Urinary bladder (tissue), 4 donors: ENCODE data around the gene RAP1A. TPM values are rescaled to one million over a fixed set of nuclear protein-coding genes. Genes with fewer than 3 reads are reported as not detected.

Experiments used
- DNase-seq: peaks from one replicate; pipeline ENCODE4 v3.0.0-alpha.2; 2015; ENCODE audit errors: extremely low spot score
- H3K27ac ChIP-seq: one replicate; pipeline ENCODE4 v1.5.1; 2013; ENCODE audit warnings: low read depth, mild to moderate bottlenecking, moderate library complexity
- H3K36me3 ChIP-seq: one replicate; pipeline ENCODE4 v1.6.1; 2013; ENCODE audit warnings: mild to moderate bottlenecking, moderate library complexity; ENCODE audit not compliant: insufficient read depth
- H3K4me1 ChIP-seq: one replicate; pipeline ENCODE4 v1.6.1; 2013; ENCODE audit warnings: mild to moderate bottlenecking, moderate library complexity; ENCODE audit not compliant: insufficient read depth
- H3K4me3 ChIP-seq: one replicate; pipeline ENCODE4 v1.5.1; 2013; ENCODE audit warnings: low read depth, low read length
- WGBS: extraction: QIAGEN DNeasy Blood & Tissue Kit; methylation state at CpG from one replicate; pipeline ENCODE4 v1.1.7; 2013; 5-methylcytosine and 5-hydroxymethylcytosine counted together
- polyA plus RNA-seq: library from polyadenylated mRNA; stranded (reverse); fragments of 200-250 nt; gene quantifications from one replicate; pipeline ENCODE4 v1.2.3, GENCODE V29; 2013
- total RNA-seq: library from RNA; depleted of rRNA; stranded (reverse); fragments of >200 nt; gene quantifications from one replicate; pipeline ENCODE4 v1.2.3, GENCODE V29; 2014
- donor health status: healthy with polysubstance abuse.
- donor health status: healthy.

Gene RAP1A
- total and polyA plus RNA-seq, 2 donors = 89.8 to 199 TPM

DNA sequence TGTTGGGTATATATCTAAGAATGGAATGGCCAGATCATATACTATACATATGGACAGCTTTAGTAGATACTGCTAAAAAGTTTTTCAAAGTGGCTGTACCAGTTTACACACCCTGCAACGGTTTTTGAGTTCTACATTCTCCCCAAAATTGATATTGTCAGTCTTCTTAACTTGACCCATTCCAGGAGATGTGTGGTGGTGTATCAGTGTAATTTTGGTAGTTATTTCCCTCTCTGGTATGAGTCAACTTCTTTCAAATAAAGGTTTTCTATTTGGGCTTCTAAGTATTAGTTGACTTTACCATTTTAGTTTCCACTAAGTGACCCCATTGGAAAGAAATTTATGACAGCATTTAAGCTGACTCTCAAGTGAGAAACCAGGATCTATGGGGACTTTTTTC lies 90.4 kb downstream of the RAP1A start:
- peaks cover 6% of the 10 kb centered on the region for H3K36me3 ChIP-seq
- WGBS = 63% methylated on average over 1 of the region's 1 CpG
- H3K4me3 ChIP-seq = no peak overlapping the region
- H3K27ac ChIP-seq = no peak overlapping the region
- DNase-seq = no peak
- H3K4me1 ChIP-seq = no peaks in the 10 kb centered on the region

DNA sequence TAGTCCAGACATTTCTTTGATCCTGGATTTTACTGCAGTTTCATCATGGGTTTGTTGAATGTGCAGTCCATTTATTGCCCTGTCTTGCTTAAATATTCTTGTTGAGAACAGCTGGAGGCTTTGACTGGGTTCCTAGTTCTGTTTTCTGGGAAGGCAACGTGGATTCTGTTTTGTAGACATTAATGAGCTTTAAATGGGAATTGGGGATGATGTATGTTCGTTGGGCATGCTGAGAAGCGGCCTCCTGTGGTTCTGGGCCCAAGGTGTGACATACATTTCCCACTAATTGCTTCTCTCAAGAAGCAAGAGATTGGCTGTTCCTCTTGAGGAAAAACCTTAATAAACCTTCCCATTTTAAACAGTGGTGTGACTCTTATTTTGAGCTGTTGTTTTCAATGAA lies 96.7 kb downstream of the RAP1A start:
- no peak for DNase-seq
- H3K27ac ChIP-seq = no peak overlapping the region
- WGBS = 55% methylated on average over 3 of the region's 3 CpGs
- no peaks in the 10 kb centered on the region for H3K36me3 ChIP-seq
- no peak overlapping the region for H3K4me3 ChIP-seq
- H3K4me1 ChIP-seq = no peaks in the 10 kb centered on the region

DNA sequence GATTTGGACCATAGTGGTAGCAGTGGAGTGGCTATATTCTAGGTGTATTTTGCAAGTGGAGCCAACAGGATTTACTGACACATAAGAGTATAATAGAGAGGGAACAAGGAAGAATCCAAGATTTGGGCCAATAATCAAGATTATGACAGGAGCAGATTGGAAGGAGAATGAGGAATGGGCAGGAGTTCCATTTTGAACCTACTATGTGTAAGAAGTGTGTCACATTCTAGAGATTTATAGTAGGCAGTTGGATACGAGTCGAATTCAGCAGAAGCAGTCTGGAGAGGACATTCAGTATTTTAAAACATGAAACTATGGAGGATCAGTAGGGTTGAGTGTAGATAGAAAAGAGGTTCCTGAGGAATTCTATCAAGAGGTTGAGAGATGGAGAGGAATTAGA lies 97.9 kb downstream of the RAP1A start:
- no peak overlapping the region for H3K4me3 ChIP-seq
- H3K27ac ChIP-seq = no peak overlapping the region
- H3K36me3 ChIP-seq = no peaks in the 10 kb centered on the region
- WGBS = 94% methylated on average over 2 of the region's 2 CpGs
- DNase-seq = no peak
- H3K4me1 ChIP-seq = no peaks in the 10 kb centered on the region

DNA sequence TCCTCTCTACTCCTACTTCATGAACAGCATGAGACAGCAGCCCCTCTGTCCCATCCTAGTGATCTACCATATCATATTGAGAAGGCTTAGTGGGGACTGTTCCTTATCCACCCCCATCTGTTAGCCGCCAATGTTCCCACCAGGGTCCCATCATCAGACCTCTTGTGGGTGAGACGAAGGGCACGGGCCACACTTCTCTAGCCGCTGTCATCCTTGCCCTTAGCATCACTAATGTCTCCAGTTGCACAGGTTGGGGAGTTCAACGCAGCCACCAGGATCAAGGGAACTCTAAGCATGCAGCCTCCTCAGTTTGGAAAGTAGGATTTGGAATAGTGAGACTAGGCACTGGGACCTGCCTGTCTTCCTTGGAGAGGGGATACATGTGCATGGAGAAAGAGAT lies 99.5 kb downstream of the RAP1A start:
- no peak overlapping the region for H3K27ac ChIP-seq

DNA sequence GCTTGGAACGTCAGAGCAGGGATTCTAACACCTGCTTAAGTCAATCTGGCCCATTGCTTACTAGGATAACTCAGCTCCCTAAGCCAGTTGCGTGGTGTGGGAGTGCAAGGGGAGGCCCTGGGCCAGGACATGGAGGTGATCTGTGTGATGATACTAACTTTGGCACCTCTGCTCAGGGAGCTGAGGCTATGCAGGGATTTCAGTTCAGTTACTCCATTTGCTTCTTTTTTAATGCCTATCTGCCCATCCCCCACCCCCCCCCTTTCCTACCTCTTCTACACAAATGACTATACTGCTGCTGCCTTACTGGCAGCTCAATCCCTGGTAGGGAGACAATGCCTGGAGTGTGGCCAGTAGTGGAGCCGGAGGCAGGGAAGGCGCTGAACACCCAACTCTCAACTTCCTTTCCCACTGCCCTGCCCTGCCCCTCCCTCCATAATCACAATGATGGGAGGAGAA lies 100.1 kb downstream of the RAP1A start:
- no peak for DNase-seq
- WGBS = 47% methylated on average over 4 of the region's 4 CpGs
- Histone ChIP-seq H3K4me1 (no peaks in the 10 kb centered on the region), H3K36me3 (no peaks in the 10 kb centered on the region), H3K27ac (no peak overlapping the region), H3K4me3 (no peak overlapping the region)

More for the DNA sequence above, 99.5 kb downstream of the RAP1A start:
- Histone ChIP-seq H3K4me3 (no peak overlapping the region), H3K36me3 (no peaks in the 10 kb centered on the region), H3K4me1 (no peaks in the 10 kb centered on the region)
- 96% methylated on average over 5 of the region's 5 CpGs for WGBS
- no peak for DNase-seq

DNA sequence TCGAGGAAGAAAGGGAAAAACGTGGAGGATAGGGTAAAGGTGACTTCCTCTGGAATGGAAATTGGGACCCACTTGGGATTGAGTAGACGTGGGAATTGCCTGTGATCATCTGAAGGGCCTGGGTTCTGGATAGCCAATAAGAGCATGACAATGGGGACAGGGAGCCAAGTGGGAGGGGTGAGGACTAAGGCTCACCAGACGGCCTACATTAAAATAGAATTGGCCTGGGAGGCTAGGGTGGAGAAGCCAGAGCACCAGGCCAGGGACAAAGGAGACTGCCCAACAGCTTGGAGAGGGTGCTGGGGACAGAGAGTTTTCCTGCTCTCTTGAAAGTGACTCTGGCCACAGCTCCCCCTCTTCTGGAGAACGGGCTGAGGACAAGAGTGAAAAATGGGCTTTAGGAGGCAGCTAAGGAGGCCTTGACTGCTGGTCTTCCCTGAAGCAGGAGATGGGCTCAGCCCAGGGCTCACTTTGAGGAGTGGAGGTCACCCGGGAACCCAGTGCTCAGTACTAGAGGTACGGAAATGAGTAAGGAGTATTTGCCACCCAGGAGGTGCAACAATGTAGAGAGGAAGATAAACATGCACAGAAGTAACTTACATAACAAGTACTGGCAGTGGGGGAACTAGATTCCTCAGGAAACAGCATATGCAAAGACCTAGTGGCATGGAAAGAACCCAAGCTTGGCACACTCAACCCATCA lies 100.8 kb downstream of the RAP1A start:
- no peaks in the 10 kb centered on the region for H3K36me3 ChIP-seq
- 64% methylated on average over 7 of the region's 7 CpGs for WGBS
- H3K4me3 ChIP-seq = no peak overlapping the region
- no peaks in the 10 kb centered on the region for H3K4me1 ChIP-seq
- DNase-seq = no peak
- H3K27ac ChIP-seq = no peak overlapping the region

DNA sequence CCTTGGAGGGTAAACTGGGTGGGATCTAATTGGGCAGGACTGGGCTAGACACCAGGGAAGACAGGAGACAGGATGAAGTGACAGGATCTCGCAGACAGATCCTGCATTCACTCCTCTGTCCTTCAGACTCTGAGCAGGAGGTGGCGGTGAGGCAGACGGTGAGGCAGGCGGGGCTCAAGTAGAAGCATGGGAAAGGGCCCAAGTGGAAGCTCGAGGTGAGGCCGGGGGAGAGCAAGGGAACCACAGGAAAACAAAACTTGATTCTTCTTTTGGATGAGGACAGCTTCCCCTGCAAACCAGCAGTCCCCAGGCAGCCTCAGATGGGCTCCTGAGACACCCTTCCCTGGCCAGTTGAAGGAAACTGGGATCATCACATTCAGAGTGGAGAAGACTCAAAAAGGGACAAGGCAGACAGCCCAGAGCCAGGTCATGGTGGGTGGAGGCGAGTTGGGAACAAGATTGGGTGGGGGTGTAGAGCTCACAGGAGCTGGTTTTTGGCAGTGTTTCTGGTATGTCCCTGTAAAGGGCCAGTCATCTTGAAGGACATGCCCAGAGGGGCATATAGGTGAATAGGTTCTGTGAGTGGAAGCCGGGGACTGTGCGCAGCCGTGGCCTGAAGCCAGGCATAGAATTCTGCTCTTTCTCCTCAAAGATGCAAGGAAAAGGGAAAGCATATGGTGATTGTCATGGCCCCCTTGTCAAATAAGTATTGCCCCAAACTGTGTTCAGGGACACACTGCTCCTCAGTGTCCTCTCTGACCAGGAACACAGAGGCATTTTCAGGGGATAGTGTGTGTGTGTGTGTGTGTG lies 101.6 kb downstream of the RAP1A start:
- Histone ChIP-seq H3K4me3 (no peak overlapping the region), H3K4me1 (no peaks in the 10 kb centered on the region), H3K36me3 (no peaks in the 10 kb centered on the region), H3K27ac (no peak overlapping the region)
- 66% methylated on average over 10 of the region's 10 CpGs for WGBS
- no peak for DNase-seq

DNA sequence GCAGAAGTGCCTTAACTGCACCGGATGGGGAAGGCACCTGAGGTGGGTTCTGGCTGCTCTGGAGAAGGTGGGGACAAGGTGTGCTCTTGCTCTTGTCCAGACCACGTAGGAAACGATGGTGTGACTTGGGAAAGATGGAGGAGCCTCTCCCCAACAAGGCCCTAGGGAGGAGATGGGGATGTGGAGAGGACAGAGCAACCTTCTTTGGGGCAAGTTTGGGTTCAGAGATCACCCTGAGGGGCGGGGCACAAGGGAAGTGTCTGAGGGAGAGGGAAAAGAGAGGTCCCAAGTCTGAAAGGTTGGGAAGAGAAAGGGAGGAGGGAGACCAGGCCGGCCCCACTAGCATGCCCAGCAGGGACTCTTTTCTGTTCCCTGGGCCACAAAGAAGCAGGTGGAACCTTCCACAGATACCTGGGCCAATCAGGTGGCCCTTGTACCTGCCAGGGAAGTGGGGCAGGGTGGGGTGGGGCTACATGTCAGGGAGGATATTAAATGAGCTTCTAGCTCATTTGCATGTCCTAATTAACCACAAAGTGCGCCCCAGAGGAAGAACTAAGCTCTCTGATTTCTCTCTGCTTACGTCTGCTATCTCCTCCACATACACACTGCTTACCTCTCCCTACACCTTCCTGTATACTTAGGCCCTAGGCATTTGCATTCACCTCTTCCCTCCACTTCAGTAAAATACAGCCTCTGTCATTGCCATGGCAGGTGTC lies 103.7 kb downstream of the RAP1A start:
- Histone ChIP-seq H3K4me1 (no peaks in the 10 kb centered on the region), H3K27ac (no peak overlapping the region), H3K36me3 (no peaks in the 10 kb centered on the region), H3K4me3 (no peak overlapping the region)
- 84% methylated on average over 7 of the region's 7 CpGs for WGBS
- DNase-seq = no peak

DNA sequence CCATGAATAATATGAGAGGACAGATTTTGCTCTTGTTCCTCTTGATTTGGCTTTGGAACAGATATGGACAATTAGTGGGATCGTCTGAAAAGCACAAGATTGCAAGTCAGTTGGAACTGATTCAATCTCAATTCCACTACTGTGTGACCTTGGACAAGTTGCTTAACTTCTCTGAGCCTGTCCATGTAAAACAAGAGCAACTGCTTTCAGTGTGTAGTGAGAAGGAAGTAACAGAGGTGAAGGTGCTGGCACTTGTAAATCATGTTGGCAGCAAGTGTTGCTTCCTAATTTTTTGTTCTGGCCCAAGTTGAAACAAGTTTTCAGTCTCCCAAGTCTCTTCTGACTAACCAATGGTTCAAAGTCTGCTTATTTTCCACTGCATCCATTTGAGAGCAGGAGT lies 104.3 kb downstream of the RAP1A start:
- Histone ChIP-seq H3K36me3 (no peaks in the 10 kb centered on the region), H3K4me1 (no peaks in the 10 kb centered on the region), H3K27ac (no peak overlapping the region), H3K4me3 (no peak overlapping the region)
- no peak for DNase-seq
- WGBS = 59% methylated on average over 1 of the region's 1 CpG

DNA sequence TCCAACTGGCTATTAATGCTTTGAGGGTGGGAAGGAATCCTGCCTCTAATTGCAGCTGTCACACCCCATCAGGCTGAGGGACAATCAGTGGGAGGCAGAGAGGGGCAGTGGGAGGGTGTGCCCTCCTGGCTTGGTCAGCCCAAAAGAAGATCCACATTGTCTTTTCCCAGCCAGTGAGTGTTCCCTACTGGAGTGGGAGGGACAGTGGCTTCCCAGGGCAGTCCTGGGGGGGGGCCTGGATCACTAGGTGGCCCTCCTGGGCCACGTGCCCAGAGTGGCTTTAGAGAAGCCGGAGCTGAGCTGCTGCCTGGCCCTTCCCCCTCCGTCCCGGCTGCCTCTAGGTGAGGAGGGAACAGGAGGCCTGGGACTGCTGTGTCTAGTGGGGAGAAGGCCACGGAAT lies 105.6 kb downstream of the RAP1A start:
- Histone ChIP-seq H3K27ac (no peak overlapping the region), H3K36me3 (no peaks in the 10 kb centered on the region), H3K4me1 (no peaks in the 10 kb centered on the region), H3K4me3 (no peak overlapping the region)
- DNase-seq = no peak
- WGBS = 24% methylated on average over 5 of the region's 5 CpGs

DNA sequence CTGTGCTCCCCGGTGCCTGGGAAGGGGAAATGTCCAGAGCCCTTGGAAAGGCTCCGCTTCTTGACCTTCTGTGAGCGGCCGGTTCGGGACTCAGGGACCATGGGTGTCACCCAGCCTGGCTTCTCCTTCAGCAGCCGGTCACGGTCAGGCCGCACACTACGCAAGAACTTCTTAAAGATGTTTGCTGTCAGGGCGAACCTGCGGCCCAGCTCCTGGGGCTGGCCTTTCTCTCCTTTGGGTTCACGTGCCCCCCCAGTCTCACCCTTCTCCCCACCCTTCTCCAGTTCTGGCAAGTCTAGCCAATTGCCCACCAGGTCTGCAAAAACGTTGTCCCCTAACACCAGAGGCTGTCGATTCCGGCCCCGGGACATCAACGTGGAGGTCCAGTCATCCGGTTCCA lies 107.5 kb downstream of the RAP1A start:
- Histone ChIP-seq H3K4me3 (no peak overlapping the region), H3K36me3 (no peaks in the 10 kb centered on the region), H3K4me1 (no peaks in the 10 kb centered on the region), H3K27ac (no peak overlapping the region)
- no peak for DNase-seq
- 89% methylated on average over 18 of the region's 18 CpGs for WGBS

DNA sequence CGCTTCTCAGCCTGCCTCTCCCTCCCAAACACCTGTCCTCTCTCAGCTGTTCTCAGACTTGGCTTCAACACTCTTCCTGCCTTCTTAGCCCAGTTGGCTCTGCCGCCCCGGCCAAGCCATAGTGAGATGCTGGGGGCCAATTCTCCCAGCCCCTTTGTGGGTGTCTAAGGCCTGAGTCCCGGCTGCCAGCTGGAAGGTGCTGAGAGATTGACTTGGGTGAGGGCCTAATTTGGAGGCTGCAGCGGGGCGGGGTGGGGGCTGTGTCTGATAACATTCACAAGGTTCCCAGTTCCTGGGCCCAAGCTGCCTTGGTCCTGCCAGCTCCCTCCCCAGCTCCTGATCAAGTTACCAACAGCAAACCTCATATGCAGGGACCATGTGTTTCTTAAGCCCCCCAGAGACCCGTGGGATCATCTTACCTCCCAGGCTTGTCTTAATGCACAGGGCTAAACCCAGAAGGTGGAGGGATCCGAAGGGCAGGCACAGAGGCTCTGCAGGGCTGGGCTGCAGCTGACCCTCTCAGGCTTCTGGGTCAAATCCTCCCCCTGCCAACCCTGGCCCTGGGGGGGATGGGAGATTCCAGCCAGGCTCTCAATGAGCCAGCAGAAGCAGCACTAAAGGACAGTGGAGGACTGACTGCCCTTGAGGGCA lies 109.8 kb downstream of the RAP1A start:
- no peaks in the 10 kb centered on the region for H3K4me1 ChIP-seq
- H3K4me3 ChIP-seq = no peak overlapping the region
- H3K27ac ChIP-seq = no peak overlapping the region
- WGBS = 54% methylated on average over 8 of the region's 8 CpGs
- no peaks in the 10 kb centered on the region for H3K36me3 ChIP-seq
- no peak for DNase-seq

DNA sequence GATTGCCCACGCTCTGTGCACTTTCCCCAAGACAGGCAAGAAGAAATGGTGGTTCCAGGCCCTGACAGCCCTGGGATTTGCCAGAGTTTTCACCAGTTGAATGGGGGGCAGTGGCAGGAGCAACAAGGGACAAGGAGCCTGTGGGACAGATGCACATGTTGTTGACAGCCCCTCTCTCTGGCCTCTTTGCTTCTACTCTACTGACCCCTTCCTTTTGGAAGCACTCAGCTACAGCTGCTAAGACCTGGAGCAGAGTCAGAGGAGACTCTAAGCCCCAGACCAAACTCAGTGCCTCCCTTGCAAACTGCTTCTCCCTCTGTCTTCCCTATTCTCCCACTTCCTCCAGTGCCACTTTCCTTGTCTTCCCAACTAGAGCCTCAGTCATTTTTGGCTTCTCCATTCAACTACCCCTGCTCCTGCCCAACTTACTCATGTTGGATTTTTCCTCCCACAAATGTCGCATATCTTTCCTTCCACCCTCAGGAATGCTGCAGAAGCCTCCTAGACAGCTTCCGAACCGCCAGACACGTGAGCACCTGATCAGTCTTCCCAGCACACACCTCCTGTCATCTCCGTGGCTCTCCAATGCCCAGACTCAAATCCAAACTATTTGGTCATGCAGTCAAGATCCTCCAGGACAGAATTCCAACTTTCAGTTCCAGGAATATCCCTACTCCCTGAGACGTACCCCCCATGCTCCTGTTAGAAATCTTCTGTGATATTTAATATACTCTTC lies 110.5 kb downstream of the RAP1A start:
- WGBS = 70% methylated on average over 7 of the region's 7 CpGs
- Histone ChIP-seq H3K27ac (no peak overlapping the region), H3K4me1 (no peaks in the 10 kb centered on the region), H3K4me3 (no peak overlapping the region), H3K36me3 (no peaks in the 10 kb centered on the region)
- DNase-seq = no peak
